UCSD-AML1 (cell line): Measurements from ENCODE around the gene GPR87.

ENCODE experiments used
- DNase-seq: peaks from one replicate; lab custom pipeline; 2025; ENCODE audit not compliant: unreplicated experiment; lab: John Stamatoyannopoulos, UW

The GPR87 gene

DNA sequence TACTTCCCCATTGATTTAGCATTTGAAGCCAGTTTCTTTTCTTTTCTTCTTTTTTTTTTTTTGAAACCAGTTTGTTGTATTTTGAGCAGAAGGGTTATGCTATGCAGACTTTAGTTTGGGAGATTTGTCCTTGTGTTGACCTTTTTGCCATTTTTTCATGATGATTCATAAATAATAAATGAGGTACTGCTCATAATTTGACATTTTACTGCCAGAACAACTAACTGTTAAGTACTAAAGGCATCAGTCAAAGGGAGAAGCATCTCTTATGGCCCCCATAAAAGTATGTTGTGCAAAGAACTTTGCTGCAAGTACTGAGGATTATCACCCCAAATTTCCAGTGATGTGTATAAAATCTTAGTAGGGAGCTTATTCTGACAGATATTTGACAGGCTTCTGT is 1.7 kb upstream of the GPR87 start:
- DNase-seq: no peak

GRCh38 chr3:151315846-151316245 is 774 bp downstream of the GPR87 start:
- no peak for DNase-seq

DNA sequence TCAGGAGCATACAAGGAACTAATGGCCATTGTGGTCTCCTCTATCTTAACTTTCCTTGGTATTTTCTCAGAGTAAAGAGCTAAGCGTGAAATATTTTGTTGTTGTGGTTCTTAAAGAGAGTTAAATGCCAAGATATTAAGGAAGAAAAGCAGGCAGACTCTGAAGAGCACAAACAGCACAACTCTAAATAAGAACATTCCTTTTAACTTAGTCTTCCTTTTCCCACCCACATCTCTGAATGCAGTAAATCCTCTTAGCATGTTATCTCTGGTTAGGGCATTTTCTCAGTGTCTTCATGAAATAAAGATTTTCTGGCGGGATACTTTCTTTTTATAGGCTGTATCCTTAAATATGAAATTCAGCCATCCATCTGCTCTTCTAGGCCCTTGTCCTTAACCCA is 1.5 kb downstream of the GPR87 start:
- no peak for DNase-seq

- no peak for DNase-seq
Observed at GRCh38 chr3:151314593-151314992, 2.0 kb downstream of the GPR87 start.

DNA sequence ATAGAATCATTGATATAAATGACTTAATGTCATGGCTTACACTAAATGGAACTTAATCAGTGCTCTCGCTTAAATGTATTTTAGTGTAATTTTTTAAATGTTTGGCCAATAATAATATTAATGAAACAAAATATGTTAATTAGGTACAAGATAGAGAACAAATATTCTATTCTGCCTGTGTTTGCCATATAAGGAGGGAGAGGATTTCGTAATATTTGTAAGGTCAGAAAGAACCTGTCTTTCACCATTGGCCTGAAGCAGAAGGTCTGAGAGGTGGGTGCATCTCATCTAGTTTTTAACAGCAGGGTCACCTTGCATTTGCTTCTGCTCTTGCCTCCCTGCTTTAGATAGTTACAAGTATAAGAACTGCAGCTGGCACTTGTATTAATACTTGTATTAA is 2.5 kb downstream of the GPR87 start:
- DNase-seq: no peak

- no peak for DNase-seq
Observed at GRCh38 chr3:151312972-151313371, 3.6 kb downstream of the GPR87 start.

DNA sequence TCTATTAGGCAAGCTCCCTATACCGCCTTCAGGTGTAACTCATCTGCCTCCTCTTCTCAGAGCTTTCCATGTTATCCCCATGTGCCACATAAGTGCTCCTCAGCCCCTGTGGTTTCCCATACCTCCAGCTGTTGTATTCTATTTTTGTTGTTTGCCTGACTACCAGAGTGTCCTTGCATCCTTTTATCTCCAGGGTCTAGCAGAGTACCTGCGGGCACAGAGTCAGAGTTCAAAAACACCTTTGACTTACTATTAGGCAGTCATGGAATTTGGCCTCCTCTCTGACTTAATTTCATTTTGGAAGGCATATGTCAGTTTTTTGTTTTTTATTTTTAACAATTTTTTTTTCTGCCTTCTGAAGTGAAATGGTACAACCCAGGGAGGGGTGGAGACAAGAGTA is 7.1 kb downstream of the GPR87 start:
- no peak for DNase-seq

DNA sequence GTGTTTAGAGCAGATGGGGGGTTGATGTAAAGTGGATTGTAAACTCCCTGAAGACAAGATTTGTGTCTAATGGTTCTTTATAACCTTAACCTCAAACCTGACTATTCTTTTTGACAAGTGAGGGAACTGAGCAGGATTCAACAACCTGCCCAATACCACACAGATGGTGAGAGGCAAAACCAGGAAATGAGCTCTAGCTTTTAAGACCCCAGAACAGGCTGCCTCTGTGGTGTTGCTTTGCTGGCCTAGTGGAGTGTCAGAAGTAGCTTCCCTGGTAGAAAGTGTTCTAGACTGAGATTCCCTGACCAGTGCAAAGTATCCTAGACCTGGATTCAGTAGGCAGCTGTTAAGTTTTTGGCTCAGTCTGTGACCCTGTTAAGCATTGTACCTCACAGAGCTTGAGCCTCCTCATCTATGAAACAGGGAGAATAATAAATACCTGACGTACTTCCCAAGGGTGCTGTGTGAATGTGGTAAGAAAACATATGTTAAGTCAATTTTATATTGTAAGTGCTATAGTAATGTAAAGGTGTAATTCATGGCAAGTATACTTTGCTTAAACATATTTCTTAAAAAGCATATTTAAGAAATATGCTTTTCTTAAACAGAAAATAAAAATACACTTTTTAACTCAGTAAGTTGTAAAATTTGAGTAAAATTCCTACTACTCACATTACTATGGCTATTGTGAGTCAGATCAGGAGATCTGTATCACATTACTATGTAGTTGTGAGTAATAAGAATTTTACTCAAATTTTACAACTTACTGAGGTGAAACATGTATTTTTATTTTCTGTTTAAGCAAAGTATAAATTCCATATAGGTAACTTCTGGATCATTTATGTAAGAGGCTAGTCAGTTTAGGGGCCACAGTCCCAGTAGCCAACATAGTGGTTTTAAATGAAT is 8.8 kb downstream of the GPR87 start:
- DNase-seq: no peak

DNA sequence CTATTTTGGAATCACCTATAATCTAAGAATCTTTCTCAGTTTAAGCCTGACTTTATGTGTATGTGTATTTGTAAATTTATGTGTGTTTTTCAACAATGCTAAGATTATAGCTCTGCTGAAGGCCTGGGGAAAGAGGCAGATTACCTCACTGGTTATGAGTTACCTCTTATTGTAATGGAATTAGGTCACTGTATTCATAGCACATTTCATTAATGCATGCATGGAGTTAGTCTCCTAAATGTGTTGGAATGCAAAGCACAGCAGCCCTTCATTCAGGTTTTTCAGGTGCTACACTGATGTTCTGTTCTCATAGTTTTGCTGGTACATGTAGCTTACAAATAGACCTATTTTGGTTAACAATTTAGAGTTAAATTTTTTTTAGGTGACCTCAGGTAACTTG is 9.5 kb downstream of the GPR87 start:
- no peak for DNase-seq

- no peak for DNase-seq
Observed at GRCh38 chr3:151306168-151306810, 10.3 kb downstream of the GPR87 start.

GRCh38 chr3:151305775-151306151 is 10.9 kb downstream of the GPR87 start:
- no peak for DNase-seq

- no peak for DNase-seq
Observed at GRCh38 chr3:151305060-151305774, 11.4 kb downstream of the GPR87 start.

DNA sequence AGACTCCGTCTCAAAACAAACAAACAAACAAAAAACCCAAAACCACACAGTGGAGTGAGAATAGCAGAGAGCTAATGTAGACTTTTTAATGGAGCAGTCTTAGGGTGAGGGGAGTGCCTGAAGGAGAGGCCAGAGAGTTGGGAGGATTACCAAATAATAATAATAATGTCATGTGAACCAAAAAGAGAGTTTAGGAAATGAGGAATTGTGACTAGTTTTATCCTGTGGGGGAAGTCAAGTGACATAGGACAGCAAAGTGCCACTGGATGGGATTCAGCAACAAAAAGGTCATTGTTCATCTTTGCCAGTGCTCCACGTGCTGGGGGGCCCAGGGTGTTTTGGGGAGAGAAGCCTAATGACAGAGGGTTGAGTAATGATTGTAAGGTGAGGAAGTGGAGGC is 12.9 kb downstream of the GPR87 start:
- DNase-seq: no peak

DNA sequence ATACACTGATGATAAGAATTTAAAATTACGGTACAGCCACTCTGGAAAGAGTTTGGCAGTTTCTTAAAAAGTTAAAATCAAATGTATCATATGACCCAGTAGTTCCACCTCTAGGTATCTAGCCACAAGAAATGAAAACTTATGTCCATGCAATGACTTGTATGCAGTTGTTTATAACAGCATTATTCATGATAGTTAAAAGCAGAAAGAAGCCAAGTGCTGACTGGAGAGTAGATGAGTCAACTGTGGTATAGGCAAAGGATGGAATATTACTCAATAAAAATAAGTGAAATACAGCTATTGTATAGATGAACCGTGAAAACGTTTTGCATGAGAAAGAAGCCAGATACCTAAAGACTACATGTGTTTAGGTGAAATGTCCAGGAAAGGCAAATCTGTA is 14.8 kb downstream of the GPR87 start:
- DNase-seq: no peak

GRCh38 chr3:151300539-151300938 is 16.1 kb downstream of the GPR87 start:
- DNase-seq: no peak

- no peak for DNase-seq
Observed at GRCh38 chr3:151299006-151299405, 17.6 kb downstream of the GPR87 start.

DNA sequence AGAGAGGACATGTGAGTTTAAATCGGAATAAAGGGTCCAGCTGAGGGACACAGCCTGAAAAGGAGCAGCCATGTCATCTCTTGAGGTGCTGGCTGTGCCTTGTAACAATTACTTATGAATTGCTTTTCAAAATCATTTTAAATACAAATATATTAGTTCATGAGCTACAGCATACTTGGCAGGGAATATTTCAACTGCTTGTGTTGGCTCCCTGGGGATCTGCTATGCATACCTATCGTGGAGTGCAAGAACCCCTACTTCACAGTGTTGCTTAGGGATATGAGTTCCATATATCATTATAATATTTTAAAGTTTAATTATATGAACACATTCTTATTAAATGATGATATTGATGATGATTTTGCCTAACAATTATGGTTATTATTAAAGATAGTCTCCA is 19.2 kb downstream of the GPR87 start:
- no peak for DNase-seq

- no peak for DNase-seq
Observed at GRCh38 chr3:151296226-151296625, 20.4 kb downstream of the GPR87 start.

- DNase-seq: no peak
Observed at GRCh38 chr3:151293127-151293526, 23.5 kb downstream of the GPR87 start.

DNA sequence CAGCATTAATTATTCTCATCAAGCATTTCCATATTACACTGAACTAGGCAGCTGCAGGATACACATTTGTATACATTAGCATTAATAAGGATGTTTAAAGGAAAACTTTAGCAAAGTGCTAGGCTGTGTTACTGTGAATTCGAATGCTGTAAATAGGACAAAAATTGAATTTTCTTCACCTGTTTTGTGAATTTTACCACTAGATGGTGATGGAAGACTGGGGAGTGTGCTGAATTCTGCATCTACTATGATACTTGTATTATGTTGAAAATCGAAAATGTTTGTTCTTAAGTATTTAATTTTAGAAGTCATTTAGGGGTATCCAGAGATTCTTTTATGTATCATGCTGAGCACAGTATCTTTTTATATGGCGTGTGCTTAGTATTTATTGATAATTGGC is 25.9 kb downstream of the GPR87 start:
- DNase-seq: no peak

DNA sequence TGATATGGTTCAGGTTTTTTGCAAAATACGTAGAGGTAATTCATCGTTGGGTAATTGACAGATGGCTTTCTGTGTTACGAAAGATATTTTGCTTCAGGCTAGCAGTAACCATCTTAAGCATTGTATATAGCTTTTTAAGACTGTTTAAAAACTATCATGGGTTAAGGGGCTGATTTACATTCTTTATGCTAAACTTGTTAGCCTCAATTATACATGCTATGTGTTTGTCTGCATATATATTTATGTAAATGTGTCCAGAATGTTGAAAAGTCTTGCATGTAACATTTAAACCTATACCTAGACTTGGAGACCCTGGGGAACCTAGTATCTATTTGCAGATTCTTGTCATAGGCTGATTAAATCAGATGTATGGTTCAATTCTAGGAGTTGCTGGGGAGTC is 27.2 kb downstream of the GPR87 start:
- no peak for DNase-seq

GRCh38 chr3:151285940-151286339 is 30.7 kb downstream of the GPR87 start:
- DNase-seq: no peak
